GM19395 (cell line): Measurements from ENCODE around the gene CHP2.
"Not testable (repeated sequence)": the region's sequence is repeated elsewhere in the genome, so short reads cannot be mapped to it uniquely, and the experiment has no call there.

Experiments used
- ATAC-seq: cut with Tn5 transposase; IDR thresholded peaks from one replicate; pipeline ENCODE4 v1.9.1; 2021; ENCODE audit warnings: mild to moderate bottlenecking, moderate library complexity; ENCODE audit not compliant: unreplicated experiment

CHP2 gene

GRCh38 chr16:23754594-23755483 is at the start of gene CHP2:
TSS of gene CHP2 (plus strand) at chr16:23755026. CDS start at chr16:23755050, 24 bp downstream.
- ATAC-seq, result no peak

GRCh38 chr16:23705517-23705902 is 49.3 kb upstream of the CHP2 start:
- ATAC-seq, result no peak

- ATAC-seq, result no peak
Observed at GRCh38 chr16:23706439-23706838, 48.4 kb upstream of the CHP2 start.

GRCh38 chr16:23709536-23709935 is 45.3 kb upstream of the CHP2 start:
- ATAC-seq, result no peak

- no peak for ATAC-seq
Observed at GRCh38 chr16:23710008-23710407, 44.8 kb upstream of the CHP2 start.

GRCh38 chr16:23710504-23710903 is 44.3 kb upstream of the CHP2 start:
- ATAC-seq, result no peak

- no peak for ATAC-seq
Observed at GRCh38 chr16:23711785-23712184, 43.0 kb upstream of the CHP2 start.

GRCh38 chr16:23712976-23713375 is 41.9 kb upstream of the CHP2 start, which contains the start of gene ERN2:
TSS of gene ERN2 (minus strand) at chr16:23713222. CDS start at chr16:23713187, 35 bp downstream.
- no peak for ATAC-seq

- ATAC-seq, result no peak
Observed at GRCh38 chr16:23716484-23716883, 38.3 kb upstream of the CHP2 start.

- ATAC-seq, result not testable (repeated sequence)
Observed at GRCh38 chr16:23722613-23723240, 32.1 kb upstream of the CHP2 start.

GRCh38 chr16:23724096-23724784 is 30.6 kb upstream of the CHP2 start:
- no peak for ATAC-seq

GRCh38 chr16:23724785-23725131 is 30.1 kb upstream of the CHP2 start:
- ATAC-seq, result no peak

GRCh38 chr16:23726710-23727109 is 28.1 kb upstream of the CHP2 start:
- no peak for ATAC-seq

- no peak for ATAC-seq
Observed at GRCh38 chr16:23728112-23728477, 26.7 kb upstream of the CHP2 start.

GRCh38 chr16:23729503-23730424 is 25.1 kb upstream of the CHP2 start:
- ATAC-seq, result no peak

GRCh38 chr16:23734176-23734893 is 20.5 kb upstream of the CHP2 start:
- ATAC-seq, result no peak

GRCh38 chr16:23737423-23738028 is 17.3 kb upstream of the CHP2 start:
- not testable (repeated sequence) for ATAC-seq

- no peak for ATAC-seq
Observed at GRCh38 chr16:23739516-23739915, 15.3 kb upstream of the CHP2 start.

- no peak for ATAC-seq
Observed at GRCh38 chr16:23741675-23742303, 13.0 kb upstream of the CHP2 start.
